Testis (tissue), 3 donors: ENCODE results near the gene FAF1. TPM values are rescaled to one million over a fixed set of nuclear protein-coding genes. Genes with fewer than 3 reads are reported as not detected.
A peak's percentile ranks its signal among the peaks of the same experiment; 100 is the strongest.

Experiments used
- DNase-seq: peaks from one replicate; pipeline ENCODE4 v3.0.0-alpha.2; 2019
- H3K27ac ChIP-seq, 2 donors: fragments of 200-600 bp; sonication (generic); one replicate each; pipeline ENCODE4 v1.5.1; 2019
- H3K27me3 ChIP-seq: fragments of 200-600 bp; sonication (generic); one replicate; pipeline ENCODE4 v1.5.1; 2019
- H3K36me3 ChIP-seq: fragments of 200-600 bp; sonication (generic); one replicate; pipeline ENCODE4 v1.5.1; 2017; ENCODE audit warnings: low read depth; ENCODE audit errors: missing control alignments
- H3K4me1 ChIP-seq: fragments of 200-600 bp; sonication (generic); one replicate; pipeline ENCODE4 v1.5.1; 2019
- H3K4me3 ChIP-seq, 2 donors: fragments of 200-600 bp; sonication (generic); one replicate each; pipeline ENCODE4 v1.5.1; 2017 to 2019
- H3K9me3 ChIP-seq: fragments of 200-600 bp; sonication (generic); one replicate; pipeline ENCODE4 v1.5.1; 2017
- POLR2A ChIP-seq: fragments of 450-650 bp; IDR thresholded peaks from one replicate; pipeline ENCODE4 v1.6.1; 2017; ENCODE audit warnings: antibody characterized with exemption, mild to moderate bottlenecking, moderate library complexity
- WGBS, 2 donors: methylation state at CpG; one replicate each; pipeline ENCODE4 v1.1.5; 2018; 5-methylcytosine and 5-hydroxymethylcytosine counted together
- intact Hi-C: fragments of 100-400 bp; cut with DNase I; formaldehyde crosslinking; loops from one replicate; pipeline ENCODE4 v1.15.1; 2023; ENCODE audit warnings: low total_unique reads
- polyA plus RNA-seq: library from polyadenylated mRNA; stranded (reverse); fragments of 350-450 nt; fragmentation: Illumina TruSeq; extraction: RNeasy Lipid Tissue Mini Kit (QIAGEN cat#74804); gene quantifications from one replicate; pipeline ENCODE4 v1.2.3, GENCODE V29; 2014; ENCODE audit warnings: low read depth, low replicate concordance; ENCODE audit not compliant: insufficient read depth
- total RNA-seq, 2 donors: library from RNA; depleted of rRNA; stranded (reverse); fragments of >200 nt; gene quantifications; one replicate each; pipeline ENCODE4 v1.2.3, GENCODE V29; 2016
- TF ChIP-seq, protein P1 (sequence below), 3 experiments: fragments of 450-650 bp in 2 of 3; fragments of 200-600 bp in 1 of 3; sonication (generic) in 1 of 3; IDR thresholded peaks; one replicate each; pipeline ENCODE4 v1.5.1; 2016 to 2019; ENCODE audit warnings: antibody characterized with exemption in 3 of 3, mild to moderate bottlenecking in 2 of 3, moderate library complexity in 1 of 3

FAF1 gene
- total and polyA plus RNA-seq, 3 donors from 2014 or later, result 46.5 to 236 (median 61.6) TPM

DNA sequence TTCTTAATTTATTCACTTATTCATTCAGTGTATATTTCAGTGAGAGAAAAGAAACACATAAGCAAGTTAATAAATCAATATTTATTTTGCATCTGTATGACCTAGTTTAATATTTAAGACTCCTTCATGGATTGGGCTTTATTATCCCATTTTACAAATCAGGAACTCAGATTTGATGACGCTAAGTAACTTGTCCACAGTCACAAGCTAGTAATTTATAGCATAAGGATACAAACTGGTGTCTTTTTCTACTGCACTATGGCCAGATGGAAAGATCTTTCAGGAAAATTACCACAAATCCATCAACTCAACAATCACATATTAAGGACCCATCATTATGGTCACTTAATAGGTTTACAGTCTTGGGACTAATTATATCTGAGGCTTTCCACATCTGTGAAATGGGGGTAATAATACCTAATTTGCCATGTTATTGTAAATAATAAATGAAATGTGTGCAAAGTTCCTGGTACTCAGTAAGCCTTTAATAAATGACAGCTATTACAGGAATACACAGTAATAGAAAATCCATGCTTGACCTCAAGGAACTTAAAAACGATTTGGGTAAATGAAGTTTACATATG lies 23.2 kb upstream of the FAF1 start:
- TF ChIP-seq POLR2A, result no peak
- TF ChIP-seq, protein P1, sequence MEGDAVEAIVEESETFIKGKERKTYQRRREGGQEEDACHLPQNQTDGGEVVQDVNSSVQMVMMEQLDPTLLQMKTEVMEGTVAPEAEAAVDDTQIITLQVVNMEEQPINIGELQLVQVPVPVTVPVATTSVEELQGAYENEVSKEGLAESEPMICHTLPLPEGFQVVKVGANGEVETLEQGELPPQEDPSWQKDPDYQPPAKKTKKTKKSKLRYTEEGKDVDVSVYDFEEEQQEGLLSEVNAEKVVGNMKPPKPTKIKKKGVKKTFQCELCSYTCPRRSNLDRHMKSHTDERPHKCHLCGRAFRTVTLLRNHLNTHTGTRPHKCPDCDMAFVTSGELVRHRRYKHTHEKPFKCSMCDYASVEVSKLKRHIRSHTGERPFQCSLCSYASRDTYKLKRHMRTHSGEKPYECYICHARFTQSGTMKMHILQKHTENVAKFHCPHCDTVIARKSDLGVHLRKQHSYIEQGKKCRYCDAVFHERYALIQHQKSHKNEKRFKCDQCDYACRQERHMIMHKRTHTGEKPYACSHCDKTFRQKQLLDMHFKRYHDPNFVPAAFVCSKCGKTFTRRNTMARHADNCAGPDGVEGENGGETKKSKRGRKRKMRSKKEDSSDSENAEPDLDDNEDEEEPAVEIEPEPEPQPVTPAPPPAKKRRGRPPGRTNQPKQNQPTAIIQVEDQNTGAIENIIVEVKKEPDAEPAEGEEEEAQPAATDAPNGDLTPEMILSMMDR (IDR thresholded peaks at IDR 0.05), result no peak
- 66 to 70% methylated on average over 2 of the region's 2 CpGs for WGBS, 2 donors
- H3K36me3 ChIP-seq, result no peaks in the 10 kb centered on the region
- no peaks in the 10 kb centered on the region for H3K4me1 ChIP-seq
- no peaks in the 10 kb centered on the region for H3K27me3 ChIP-seq
- intact Hi-C loops, result no loop called here
- H3K4me3 ChIP-seq, result no peak overlapping the region
- H3K27ac ChIP-seq, result peak overlapping the region in 1 of 2 donors; percentile 20
- DNase-seq, result no peak
- no peaks in the 10 kb centered on the region for H3K9me3 ChIP-seq

GRCh38 chr1:50982611-50983010 lies 22.5 kb upstream of the FAF1 start:
- intact Hi-C loops, result no loop called here
- no peaks in the 10 kb centered on the region for H3K36me3 ChIP-seq
- peak overlapping the region in 1 of 2 donors; percentile 97 for H3K27ac ChIP-seq
- TF ChIP-seq, protein P1 (IDR thresholded peaks at IDR 0.05), result no peak
- TF ChIP-seq POLR2A, result no peak
- DNase-seq, result no peak
- H3K4me3 ChIP-seq, result no peak overlapping the region
- 90 to 93% methylated on average over 3 of the region's 3 CpGs for WGBS, 2 donors
- no peaks in the 10 kb centered on the region for H3K4me1 ChIP-seq
- H3K9me3 ChIP-seq, result no peaks in the 10 kb centered on the region
- H3K27me3 ChIP-seq, result no peaks in the 10 kb centered on the region

- H3K27ac ChIP-seq, result peak overlapping the region in 1 of 2 donors; percentile 97
- intact Hi-C loops, result no loop called here
These were observed 21.7 kb upstream of the FAF1 start for GRCh38 chr1:50981741-50982140.

DNA sequence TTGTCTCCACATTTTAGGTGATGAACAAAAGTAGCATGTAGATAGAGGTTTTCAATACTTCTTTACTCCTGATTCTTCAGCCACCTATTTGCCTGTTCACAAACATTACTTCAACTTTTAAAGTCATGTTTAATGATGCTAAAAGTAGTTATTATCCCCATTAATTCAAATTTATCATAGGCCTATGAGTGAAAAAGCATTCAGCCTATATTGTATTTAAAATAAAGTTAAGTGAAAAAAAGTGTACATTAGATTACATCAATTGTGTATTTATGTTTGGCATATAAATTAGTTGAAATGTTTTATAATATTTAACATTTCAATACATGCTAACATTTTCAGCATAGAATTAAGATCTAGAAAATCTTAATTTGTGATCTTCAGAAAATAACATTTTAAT lies 20.4 kb upstream of the FAF1 start:
- no peaks in the 10 kb centered on the region for H3K4me1 ChIP-seq
- H3K9me3 ChIP-seq, result no peaks in the 10 kb centered on the region
- intact Hi-C loops, result no loop called here
- H3K27me3 ChIP-seq, result no peaks in the 10 kb centered on the region
- H3K27ac ChIP-seq, result peak overlapping the region in 1 of 2 donors; percentile 97
- no peaks in the 10 kb centered on the region for H3K36me3 ChIP-seq
- H3K4me3 ChIP-seq, result no peak overlapping the region
- TF ChIP-seq, protein P1 (IDR thresholded peaks at IDR 0.05), result no peak
- no peak for TF ChIP-seq POLR2A
- no peak for DNase-seq

More at GRCh38 chr1:50981741-50982140, 21.7 kb upstream of the FAF1 start:
- H3K4me1 ChIP-seq, result no peaks in the 10 kb centered on the region
- H3K27me3 ChIP-seq, result no peaks in the 10 kb centered on the region
- H3K9me3 ChIP-seq, result no peaks in the 10 kb centered on the region
- WGBS, 2 donors, result 81 to 84% methylated on average over 1 of the region's 1 CpG
- no peak for DNase-seq
- no peaks in the 10 kb centered on the region for H3K36me3 ChIP-seq
- H3K4me3 ChIP-seq, result no peak overlapping the region
- TF ChIP-seq POLR2A, result no peak
- TF ChIP-seq, protein P1 (IDR thresholded peaks at IDR 0.05), result no peak

DNA sequence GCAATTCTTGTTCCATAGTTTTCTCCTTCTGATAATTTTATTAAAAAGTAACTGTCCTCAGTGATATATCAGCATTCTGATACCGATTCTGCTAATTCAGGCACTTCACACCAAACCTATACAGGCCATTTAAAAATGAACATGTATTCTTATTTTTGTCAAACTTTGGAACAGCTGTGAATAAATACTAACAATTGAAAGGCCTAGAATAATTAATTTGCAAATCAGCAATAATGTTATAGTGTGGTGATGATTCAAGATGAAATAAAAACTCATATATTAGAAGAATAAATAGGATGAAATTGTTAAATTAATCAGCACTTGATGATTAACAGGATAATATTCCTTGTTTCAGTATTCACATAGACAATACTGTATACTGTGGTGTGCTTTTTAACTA lies 19.9 kb upstream of the FAF1 start:
- no peaks in the 10 kb centered on the region for H3K27me3 ChIP-seq
- peak overlapping the region; percentile 18 to 97 for H3K27ac ChIP-seq
- H3K9me3 ChIP-seq, result no peaks in the 10 kb centered on the region
- no peaks in the 10 kb centered on the region for H3K36me3 ChIP-seq
- WGBS, 2 donors, result 32 to 41% methylated on average over 1 of the region's 1 CpG
- no peaks in the 10 kb centered on the region for H3K4me1 ChIP-seq
- TF ChIP-seq, protein P1 (IDR thresholded peaks at IDR 0.05), result no peak
- no peak for TF ChIP-seq POLR2A
- no peak overlapping the region for H3K4me3 ChIP-seq
- DNase-seq, result no peak
- intact Hi-C loops, result no loop called here
